Measurements from ENCODE around the gene TECPR1. TPM values are rescaled to one million over a fixed set of nuclear protein-coding genes. Genes with fewer than 3 reads are reported as not detected.

TECPR1 gene
- polyA plus RNA-seq, 2 of the 4 experiments (the other 2 are of a cell fraction) = 2.5 to 11.1 TPM

- TF ChIP-seq ELK1 (IDR thresholded peaks at IDR 0.05; ENCODE audit: low read depth, low read length) (no peak), CBX8 (IDR thresholded peaks at IDR 0.05) (no peak)
Observed at GRCh38 chr7:98294326-98294725, 42.3 kb upstream of the TECPR1 start (continued).

DNA sequence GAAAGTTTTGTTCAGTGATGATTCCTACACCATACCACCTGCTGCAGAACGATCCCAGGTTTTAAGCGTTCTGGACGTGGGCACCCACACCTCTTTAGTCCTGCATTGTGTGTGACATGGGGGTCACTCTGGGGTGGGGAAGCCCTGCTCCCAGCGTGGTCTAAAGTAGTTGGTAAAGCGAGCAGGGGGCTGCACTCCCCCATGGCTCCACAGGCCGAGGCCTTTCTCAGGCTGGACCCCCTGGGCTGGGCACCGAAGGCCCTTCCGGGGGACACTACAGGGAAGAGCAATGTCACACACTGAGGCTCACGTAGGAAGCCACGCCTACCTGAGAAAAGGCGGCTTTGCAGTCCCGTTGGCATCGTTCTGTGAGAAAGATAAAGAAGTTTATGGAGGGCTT is 41.7 kb upstream of the TECPR1 start:
- Histone ChIP-seq H3K4me2 (no peak overlapping the region), H3K27ac (no peak overlapping the region), H3K9me3 (no peaks in the 10 kb centered on the region), H3K4me1 (peaks cover 13% of the 10 kb centered on the region), H3K4me3 (no peak overlapping the region)
- FAIRE-seq (no peak), ATAC-seq (no peak), DNase-seq (ENCODE audit: low read depth in 1 of 2, low spot score in 1 of 2) (no peak)
- ChIA-PET CTCF (interaction anchor here (0.7 to 4.1 kb wide), 25 partner anchors 9 to 583 kb away, joined by 3 to 49 read pairs (median 4); partner anchors contain the start of gene BAIAP2L1), POLR2A (interaction anchor here (2.7 kb wide), 1 partner anchor 107 kb away, joined by 7 read pairs; the partner anchor contains the start of gene BAIAP2L1)
- TF ChIP-seq POLR2AphosphoS2 (conservative IDR thresholded peaks at IDR 0.05; ENCODE audit: low read length) = no peak; the same call in 1 of the 2 replicates
- TF ChIP-seq SREBF2 (IDR thresholded peaks at IDR 0.05) = no peak
- no peak for TF ChIP-seq ATOH8 (CRISPR knock-in tag; IDR thresholded peaks at IDR 0.05; ENCODE audit: low read depth)
- no peak for TF ChIP-seq CEBPB (IDR thresholded peaks at IDR 0.05)
- TF ChIP-seq, protein P1, sequence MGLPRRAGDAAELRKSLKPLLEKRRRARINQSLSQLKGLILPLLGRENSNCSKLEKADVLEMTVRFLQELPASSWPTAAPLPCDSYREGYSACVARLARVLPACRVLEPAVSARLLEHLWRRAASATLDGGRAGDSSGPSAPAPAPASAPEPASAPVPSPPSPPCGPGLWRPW (IDR thresholded peaks at IDR 0.05) = no peak
- TF ChIP-seq, protein P2, sequence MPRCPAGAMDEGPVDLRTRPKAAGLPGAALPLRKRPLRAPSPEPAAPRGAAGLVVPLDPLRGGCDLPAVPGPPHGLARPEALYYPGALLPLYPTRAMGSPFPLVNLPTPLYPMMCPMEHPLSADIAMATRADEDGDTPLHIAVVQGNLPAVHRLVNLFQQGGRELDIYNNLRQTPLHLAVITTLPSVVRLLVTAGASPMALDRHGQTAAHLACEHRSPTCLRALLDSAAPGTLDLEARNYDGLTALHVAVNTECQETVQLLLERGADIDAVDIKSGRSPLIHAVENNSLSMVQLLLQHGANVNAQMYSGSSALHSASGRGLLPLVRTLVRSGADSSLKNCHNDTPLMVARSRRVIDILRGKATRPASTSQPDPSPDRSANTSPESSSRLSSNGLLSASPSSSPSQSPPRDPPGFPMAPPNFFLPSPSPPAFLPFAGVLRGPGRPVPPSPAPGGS (IDR thresholded peaks at IDR 0.05) = 0 out of 3 replicates have a peak, but pooled peaks have one; percentile 5
- no peak for TF ChIP-seq ZSCAN20 (CRISPR knock-in tag; IDR thresholded peaks at IDR 0.05)
- TF ChIP-seq FOXS1 (CRISPR knock-in tag; IDR thresholded peaks at IDR 0.05) = no peak
- 87% methylated on average over 10 of the region's 13 CpGs for WGBS (ENCODE audit: missing lambda C conversion rate)

DNA sequence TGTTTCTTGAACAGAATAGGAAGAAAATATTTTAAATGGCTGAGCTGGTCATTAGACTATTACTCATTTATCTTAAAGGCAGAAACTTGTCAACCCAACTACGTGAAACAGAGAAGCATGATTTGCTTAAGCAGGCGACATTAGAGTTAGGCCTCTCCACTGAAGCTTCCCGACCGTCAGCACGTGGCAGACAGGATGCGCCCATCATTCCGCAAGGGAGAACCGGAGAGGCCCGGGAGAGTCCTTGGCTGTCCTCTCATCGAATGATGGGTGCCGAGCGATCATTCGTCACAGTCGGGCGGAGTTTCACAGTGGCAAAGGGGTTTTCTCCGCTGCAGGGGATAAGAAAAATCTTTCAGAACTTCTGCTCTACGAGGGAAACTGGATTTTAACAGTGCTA is 41.2 kb upstream of the TECPR1 start:
- ChIA-PET POLR2A (no interaction called here), CTCF (interaction anchor here (0.7 to 4.1 kb wide), 7 partner anchors 15 to 452 kb away, joined by 3 to 49 read pairs (median 4); partner anchors contain the start of gene BAIAP2L1)
- TF ChIP-seq, protein P3, sequence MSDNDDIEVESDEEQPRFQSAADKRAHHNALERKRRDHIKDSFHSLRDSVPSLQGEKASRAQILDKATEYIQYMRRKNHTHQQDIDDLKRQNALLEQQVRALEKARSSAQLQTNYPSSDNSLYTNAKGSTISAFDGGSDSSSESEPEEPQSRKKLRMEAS (IDR thresholded peaks at IDR 0.05) = no peak
- TF ChIP-seq PBX3 (IDR thresholded peaks at IDR 0.05) (no peak), RFX5 (IDR thresholded peaks at IDR 0.05) (no peak), KDM1A (IDR thresholded peaks at IDR 0.05; ENCODE audit: low read depth) (no peak), RARB (CRISPR knock-in tag; IDR thresholded peaks at IDR 0.05) (no peak), TP53 (CRISPR knock-in tag; IDR thresholded peaks at IDR 0.05) (no peak), ZFP36 (IDR thresholded peaks at IDR 0.05; ENCODE audit: borderline replicate concordance, partially characterized antibody) (no peak), FOXS1 (CRISPR knock-in tag; IDR thresholded peaks at IDR 0.05) (no peak)
- TF ChIP-seq, protein P2 (IDR thresholded peaks at IDR 0.05) = no peak
- Histone ChIP-seq H3K9me3 (no peaks in the 10 kb centered on the region), H3K27ac (no peak overlapping the region), H3K4me3 (no peak overlapping the region), H3K4me2 (no peak overlapping the region), H3K4me1 (peaks cover 13% of the 10 kb centered on the region)
- FAIRE-seq (no peak), DNase-seq (ENCODE audit: low read depth in 1 of 2, low spot score in 1 of 2) (no peak), ATAC-seq (no peak)
- WGBS (ENCODE audit: missing lambda C conversion rate) = 89% methylated on average over 17 of the region's 17 CpGs
